PFSK-1 (cell line): ENCODE measurements around the gene XIRP2.

Source experiments
- FOXP2 ChIP-seq: optimal IDR thresholded peaks from 2 replicates; pipeline ENCODE3; 2011; ENCODE audit warnings: borderline replicate concordance, control low read depth, inconsistent platforms; ENCODE audit not compliant: insufficient read depth; ENCODE audit errors: extremely low read length, extremely low read depth
- POLR2AphosphoS5 ChIP-seq: IDR thresholded peaks from 2 replicates; pipeline ENCODE4 v1.6.1; 2012; ENCODE audit warnings: low read depth, mild to moderate bottlenecking, control low read depth, low read length, moderate library complexity
- REST ChIP-seq, 2 experiments: IDR thresholded peaks; 2 replicates each; pipeline versions ENCODE4 v1.6.1 to v1.8.0; 2011 to 2012; ENCODE audit warnings: low read depth in 2 of 2, low read length in 2 of 2, control low read depth in 1 of 2, inconsistent platforms in 1 of 2, mild to moderate bottlenecking in 1 of 2, moderate library complexity in 1 of 2; ENCODE audit not compliant: insufficient read depth in 1 of 2
- SIN3A ChIP-seq: IDR thresholded peaks from 2 replicates; pipeline ENCODE4 v1.6.1; 2012; ENCODE audit warnings: mild to moderate bottlenecking, low read length, moderate library complexity, borderline replicate concordance; ENCODE audit not compliant: insufficient read depth
- TAF1 ChIP-seq: IDR thresholded peaks from 2 replicates; pipeline ENCODE4 v1.6.1; 2012; ENCODE audit warnings: low read length, control low read depth, borderline replicate concordance; ENCODE audit not compliant: insufficient read depth

The XIRP2 gene

GRCh38 chr2:167140767-167141166 lies 252.5 kb downstream of the XIRP2 start:
- no peak for TF ChIP-seq REST (IDR thresholded peaks at IDR 0.05; ENCODE audit: insufficient read depth in 1 of 2, low read depth in 2 of 2, low read length in 2 of 2)
- no peak for TF ChIP-seq POLR2AphosphoS5
- TF ChIP-seq SIN3A, result peak; percentile 28; the same call in 1 of the 2 replicates
- no peak for TF ChIP-seq FOXP2
- peak; percentile 53; the same call in 1 of the 2 replicates for TF ChIP-seq TAF1

- TF ChIP-seq FOXP2 (no peak), SIN3A (no peak)
These were observed 254.3 kb downstream of the XIRP2 start for GRCh38 chr2:167142554-167142953.

- TF ChIP-seq POLR2AphosphoS5 (no peak), FOXP2 (no peak), TAF1 (no peak), SIN3A (no peak), REST (IDR thresholded peaks at IDR 0.05; ENCODE audit: insufficient read depth in 1 of 2, low read depth in 2 of 2, low read length in 2 of 2) (no peak)
These were observed 256.1 kb downstream of the XIRP2 start for GRCh38 chr2:167144179-167144898.

GRCh38 chr2:167147271-167147941 lies 259.1 kb downstream of the XIRP2 start:
- no peak for TF ChIP-seq TAF1
- TF ChIP-seq POLR2AphosphoS5, result no peak
- no peak for TF ChIP-seq FOXP2
- TF ChIP-seq SIN3A, result no peak
- TF ChIP-seq REST (IDR thresholded peaks at IDR 0.05; ENCODE audit: insufficient read depth in 1 of 2, low read depth in 2 of 2, low read length in 2 of 2), result no peak

- TF ChIP-seq TAF1 (no peak), SIN3A (no peak), REST (IDR thresholded peaks at IDR 0.05; ENCODE audit: insufficient read depth in 1 of 2, low read depth in 2 of 2, low read length in 2 of 2) (no peak), FOXP2 (no peak), POLR2AphosphoS5 (no peak)
These were observed 263.6 kb downstream of the XIRP2 start for GRCh38 chr2:167151894-167152293.
